GM18505 (cell line): ENCODE data around the gene LMO2.
"Not testable (repeated sequence)": the region's sequence is repeated elsewhere in the genome, so short reads cannot be mapped to it uniquely, and the experiment has no call there.

Experiments
- ATAC-seq: cut with Tn5 transposase; IDR thresholded peaks from one replicate; pipeline ENCODE4 v1.9.1; 2021; ENCODE audit not compliant: unreplicated experiment
- POLR2A ChIP-seq: IDR thresholded peaks from 4 replicates; pipeline ENCODE4 v1.6.1; 2011; ENCODE audit warnings: borderline replicate concordance; ENCODE audit not compliant: insufficient read depth, insufficient read length; ENCODE audit errors: extremely low read depth

LMO2 gene

DNA sequence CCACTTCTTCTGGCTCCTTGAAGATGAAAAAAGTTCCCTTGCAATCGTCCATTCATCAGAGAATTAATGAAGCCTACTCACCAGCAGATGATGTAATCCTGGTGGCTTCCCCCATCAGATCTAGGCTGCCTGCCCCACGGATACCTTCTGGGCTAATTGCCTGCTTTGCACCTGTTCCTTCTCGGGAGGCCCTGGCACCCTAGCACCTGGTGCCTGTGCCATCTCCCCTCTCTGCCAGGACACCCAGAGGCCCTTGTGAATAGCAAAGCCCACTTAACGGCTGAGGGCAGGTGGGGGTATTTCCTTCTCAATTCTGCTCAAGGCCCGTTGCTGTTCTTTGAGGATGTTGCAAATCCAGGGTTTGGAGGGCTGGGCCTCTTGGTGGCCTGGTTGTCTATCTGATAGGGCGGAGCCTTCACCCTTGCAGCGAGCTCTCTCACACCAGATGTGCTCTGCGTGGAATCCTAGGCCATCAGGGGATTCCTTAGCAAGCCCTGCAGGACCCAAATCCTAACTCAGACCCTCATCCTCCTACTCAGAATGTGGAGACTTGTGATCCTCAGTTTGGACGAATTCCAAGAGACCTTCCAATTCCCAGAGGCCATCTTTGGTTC, at the start of gene LMO2:
Gene LMO2 (minus strand): TSS at position 363 of the 614 bp plus-strand sequence. CDS start 22,360 bp downstream, outside the sequence.
- peak; percentile 62 for TF ChIP-seq POLR2A
- no peak for ATAC-seq

DNA sequence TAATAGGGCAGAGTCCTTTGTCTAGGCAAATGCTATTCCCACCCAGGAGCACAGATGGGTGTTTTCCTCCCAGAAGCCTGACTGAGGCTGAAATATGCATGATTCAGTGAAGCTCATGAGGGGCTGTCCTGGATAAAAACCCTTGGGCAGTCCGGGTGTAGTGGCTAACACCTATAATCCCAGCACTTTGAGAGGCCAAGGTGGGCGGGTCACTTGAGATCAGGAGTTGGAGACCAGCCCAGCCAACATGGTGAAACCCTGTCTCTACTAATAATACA, 48.6 kb upstream of the LMO2 start:
- no peak for TF ChIP-seq POLR2A
- ATAC-seq = no peak

DNA sequence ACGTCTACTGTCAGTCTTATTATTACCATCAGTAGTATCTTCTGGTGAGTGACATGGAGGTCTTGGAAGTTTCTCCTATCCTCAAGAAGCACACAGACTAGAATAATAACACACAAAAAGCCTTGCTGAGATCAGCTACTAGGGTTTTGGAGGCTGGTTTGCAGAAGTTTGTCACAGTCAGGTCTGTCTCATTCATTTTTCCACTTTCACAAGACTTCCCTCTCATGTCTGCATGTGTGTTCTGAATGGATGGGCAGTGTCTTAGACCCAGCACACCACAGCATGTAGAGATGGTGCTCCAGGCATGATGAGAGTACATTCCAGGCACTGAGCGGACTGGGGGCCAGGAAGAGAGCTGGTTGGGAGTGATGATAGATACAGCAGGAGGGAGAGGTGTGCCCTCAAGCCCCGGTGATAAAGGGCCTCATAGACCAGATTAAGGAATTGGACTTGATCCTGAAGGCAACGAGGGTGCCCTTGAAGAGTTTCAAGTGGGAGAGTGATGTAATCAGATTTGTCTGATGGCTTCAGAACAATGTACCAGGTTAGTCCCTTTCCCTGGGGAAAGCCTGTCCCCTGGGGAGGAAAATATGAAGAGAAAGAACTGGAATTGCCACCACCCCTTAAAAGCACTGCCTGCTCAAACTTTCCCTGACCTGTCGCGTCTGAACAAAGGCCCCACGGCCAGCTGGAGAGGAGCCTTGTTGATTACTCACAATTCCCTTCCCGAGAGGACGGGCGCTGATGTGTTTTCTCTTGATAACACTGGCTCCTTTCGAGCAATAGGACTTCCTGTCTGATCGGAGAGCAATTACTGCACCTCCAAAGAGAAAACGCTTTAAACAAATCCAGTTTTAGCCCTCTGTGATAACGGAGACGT, 45.1 kb upstream of the LMO2 start:
- ATAC-seq = no peak
- TF ChIP-seq POLR2A = no peak

DNA sequence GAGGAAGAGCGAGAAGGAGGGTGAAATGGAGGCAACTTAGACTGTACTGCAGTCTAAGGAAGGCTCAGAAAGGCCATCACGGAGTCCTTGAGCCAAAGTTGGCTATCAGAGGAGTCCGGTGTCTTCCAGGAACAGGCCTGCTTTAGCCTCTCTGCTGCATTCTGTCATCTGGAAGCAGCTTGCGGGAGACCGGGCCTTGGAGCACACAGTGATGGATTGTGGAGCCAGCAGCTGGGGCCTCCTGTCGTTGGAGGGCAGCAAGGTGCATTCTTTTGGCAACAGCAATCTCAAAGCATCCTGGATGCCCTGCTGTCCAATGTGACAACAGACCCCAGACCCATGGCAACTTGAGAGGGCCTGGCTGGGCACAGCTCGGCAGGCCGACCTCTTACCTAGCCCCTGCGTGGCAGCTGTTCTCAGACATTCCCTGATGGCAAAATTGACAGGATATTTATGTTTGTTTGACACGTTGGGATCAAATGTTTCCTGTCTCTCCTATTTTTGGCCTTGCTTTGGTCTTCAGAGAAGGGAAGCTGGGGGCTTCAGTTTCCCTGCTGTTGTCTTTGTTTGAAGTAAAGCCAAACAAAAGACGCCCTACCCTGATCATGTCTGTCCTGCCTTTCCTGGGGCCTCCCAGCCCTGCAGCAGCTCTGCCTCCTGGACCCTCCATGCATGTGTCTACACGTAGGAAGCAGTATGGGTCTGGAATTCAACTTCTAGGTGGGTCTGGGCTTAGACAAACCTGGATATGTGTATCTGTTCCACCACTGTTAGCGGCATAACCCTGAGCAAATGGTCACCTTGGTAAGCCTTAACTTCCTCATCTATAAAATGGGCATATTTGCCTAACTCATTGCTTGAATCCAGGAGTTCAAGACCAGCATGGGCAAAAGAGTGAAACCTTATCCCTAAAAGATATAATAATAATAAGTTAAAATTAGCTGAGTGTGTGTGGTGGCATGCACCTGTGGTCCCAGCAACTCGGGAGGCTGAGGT, 43.9 kb upstream of the LMO2 start:
- TF ChIP-seq POLR2A = no peak
- ATAC-seq = no peak

DNA sequence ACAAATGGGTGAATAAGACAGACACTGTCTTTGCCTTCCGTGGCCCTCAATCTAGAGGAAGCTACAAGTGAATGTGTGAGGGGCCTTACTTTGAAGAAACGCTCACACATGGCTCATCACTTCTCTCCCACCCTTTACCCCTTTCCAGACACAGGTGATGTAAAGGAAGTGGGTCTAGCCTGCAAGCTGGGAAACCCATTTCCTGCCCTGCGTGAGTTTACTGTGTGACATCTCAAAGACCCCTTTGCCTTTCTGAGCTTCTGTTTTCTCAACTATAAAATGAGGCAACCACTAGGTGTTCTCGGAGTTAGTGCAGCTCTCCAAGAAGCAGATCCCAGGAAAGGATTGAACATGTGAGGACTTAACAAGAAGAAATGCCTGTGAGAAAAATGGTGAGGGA, 43.1 kb upstream of the LMO2 start:
- no peak for TF ChIP-seq POLR2A
- ATAC-seq = no peak

DNA sequence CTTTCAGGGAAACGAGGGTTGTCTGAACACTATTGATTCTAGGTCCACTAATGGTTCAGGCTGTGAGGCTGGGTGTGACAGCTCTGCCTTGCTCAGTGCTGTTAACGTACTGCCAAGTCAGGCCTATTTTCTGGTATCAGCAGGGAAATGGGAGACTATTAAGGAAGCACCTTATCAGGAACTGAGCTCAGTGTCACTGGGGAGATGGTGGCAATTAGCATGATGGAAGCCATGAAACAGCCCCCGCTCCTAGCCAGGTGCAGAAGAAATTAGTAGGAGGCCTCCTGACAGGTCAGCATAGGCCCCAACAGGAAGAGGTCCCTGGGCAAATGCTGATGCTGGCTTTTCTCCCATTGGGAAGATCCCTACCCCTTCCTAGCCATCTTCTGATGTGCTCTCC, 42.6 kb upstream of the LMO2 start:
- TF ChIP-seq POLR2A = no peak
- no peak for ATAC-seq

DNA sequence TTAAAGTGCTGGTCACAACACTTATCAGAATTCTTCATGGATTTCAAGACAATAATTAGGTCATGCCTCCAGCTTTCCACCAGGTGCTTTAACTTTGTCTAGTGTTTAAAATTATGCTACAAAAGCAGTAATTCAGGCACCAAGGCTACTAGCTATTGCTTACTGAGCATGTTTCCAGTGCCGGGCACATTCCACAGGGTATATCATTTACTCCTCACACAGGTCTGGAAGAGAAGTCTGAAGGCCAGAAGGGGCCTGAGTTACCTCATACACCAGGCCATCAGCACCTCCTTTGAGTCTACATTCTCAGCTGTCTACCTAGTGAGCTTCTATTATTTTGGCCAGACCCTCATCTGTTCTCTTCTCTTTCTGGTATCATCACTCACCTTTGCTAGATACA, 41.7 kb upstream of the LMO2 start:
- ATAC-seq = no peak
- no peak for TF ChIP-seq POLR2A

DNA sequence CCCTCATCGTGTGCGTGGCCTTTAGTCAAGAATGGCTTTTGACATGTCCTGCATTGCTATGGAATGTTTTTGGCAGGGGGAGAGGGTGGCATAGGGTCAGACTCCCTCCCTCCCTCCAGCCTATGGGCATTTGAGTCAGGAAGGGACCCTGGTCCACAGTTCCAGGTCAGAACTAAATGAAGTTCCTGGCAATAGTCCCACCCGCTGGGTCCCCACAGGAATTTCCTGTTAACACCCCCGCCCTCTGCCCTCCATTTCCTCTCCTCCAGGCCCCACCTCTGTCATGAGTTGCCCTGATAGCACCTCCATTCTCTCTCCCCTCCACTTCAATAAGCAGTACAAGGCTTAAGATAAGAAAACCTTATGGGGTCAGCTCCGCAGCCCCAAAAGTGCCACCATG, 40.8 kb upstream of the LMO2 start:
- no peak for TF ChIP-seq POLR2A
- ATAC-seq = no peak

DNA sequence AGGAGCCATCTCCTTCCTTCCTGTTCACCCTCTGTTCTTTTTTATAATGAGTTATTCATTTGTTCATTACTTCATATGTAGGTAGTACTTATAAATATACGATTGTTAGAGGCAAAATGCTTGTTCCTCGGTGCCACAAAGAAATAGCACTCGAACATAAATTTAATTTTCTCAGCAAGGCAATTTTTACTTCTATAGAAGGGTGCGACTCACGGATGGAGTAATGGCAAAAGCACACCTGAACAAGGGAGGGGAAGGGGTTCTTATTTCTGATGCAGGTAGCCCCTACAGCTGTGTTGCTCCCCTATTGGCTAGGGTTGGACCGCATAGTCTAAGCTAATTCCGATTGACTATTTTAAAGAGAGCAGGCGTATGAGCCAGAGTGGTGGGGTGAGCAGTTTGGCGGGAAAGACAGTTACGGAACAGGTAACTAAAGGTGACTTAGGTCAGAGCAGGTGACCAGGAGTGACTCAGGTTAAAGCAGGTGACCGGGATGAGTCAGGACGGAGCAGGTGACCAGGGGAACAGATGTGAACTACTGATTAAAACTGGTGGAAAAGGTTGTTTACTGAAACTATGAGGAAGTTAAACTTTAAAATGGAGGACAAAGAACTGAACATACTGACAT, 40.0 kb upstream of the LMO2 start:
- ATAC-seq = not testable (repeated sequence)

DNA sequence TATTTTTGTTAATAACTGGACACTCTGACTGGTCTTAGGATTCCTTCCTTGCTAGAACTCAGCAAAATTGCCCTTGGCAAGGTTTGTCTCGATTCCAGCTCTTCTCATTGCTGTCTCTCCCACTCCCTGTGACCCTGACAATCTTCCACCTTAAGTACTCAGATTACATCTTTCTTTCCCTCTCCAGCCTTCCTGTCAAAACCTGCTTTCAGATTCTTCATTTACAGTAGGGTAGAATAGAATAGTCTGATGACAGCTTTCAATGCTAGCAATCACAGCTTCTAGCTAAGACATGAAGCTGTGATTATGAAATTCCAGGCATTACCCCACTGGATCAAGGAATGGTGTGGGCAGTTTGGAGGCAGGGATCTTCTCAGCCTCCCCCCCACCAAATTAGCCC, 39.2 kb upstream of the LMO2 start:
- no peak for ATAC-seq
- no peak for TF ChIP-seq POLR2A

DNA sequence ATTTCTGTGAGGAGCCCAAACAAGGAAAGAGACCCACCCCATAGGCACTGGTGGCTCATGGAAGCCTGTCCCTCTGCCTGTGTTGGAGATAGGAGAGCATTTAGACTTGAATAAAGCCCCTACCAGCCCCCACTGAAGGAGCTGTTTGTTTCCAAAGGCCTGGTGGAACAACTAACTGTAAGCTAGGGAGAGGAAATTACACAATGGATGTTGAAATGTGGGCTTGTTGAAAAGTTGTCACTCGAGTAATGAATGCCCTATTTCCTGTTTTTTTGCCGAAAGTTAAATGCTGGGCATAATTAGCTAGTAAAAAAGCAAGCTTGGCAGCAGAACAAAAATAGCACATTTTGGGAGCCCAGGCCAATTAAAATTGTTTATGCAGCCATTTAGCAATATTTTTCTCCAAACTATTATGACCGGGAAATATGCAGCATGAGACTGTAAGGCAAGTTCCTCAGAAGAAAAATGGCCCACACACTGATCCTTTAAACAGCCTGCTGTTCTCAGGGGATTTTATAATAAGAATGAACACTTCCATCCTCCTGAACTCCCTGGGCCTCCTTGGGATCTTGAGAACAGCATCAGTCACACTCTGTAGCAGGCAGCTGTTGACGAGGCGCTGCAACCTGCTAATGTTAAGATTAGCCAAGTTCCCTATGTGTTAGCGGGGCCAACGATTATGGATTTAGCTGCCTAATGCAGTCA, 38.6 kb upstream of the LMO2 start:
- no peak for TF ChIP-seq POLR2A
- ATAC-seq = no peak

DNA sequence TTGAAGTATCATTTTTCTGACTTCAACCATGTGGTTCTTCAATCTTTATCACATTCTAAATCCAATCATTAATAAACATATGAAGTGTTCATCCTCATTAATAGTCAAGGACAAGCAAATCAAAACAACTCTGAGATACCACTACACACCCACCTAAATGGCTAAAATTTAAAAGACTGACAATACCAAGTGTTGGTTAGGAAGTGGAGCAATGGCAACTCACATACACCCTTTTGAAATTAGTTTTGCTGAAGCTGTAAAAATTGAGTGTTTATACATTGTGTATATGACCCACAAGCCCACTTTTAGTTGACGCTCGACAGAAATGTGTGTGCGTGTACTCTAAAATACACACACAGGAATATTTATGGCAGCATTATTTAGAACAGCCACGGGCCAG, 36.7 kb upstream of the LMO2 start:
- no peak for ATAC-seq

More for the DNA sequence above, 36.7 kb upstream of the LMO2 start:
- TF ChIP-seq POLR2A = no peak
